GM08714 (cell line): ENCODE data around the gene LYSMD1.

Source experiments
- H3K4me3 ChIP-seq: fragments of 200-500 bp; sonication (Bioruptor generic); 2 replicates; pipeline ENCODE4 v1.5.1; 2014; ENCODE audit warnings: mild to moderate bottlenecking, low read length, inconsistent platforms
- ZNF274 ChIP-seq: IDR thresholded peaks from 2 replicates; pipeline ENCODE4 v1.6.1; 2012; ENCODE audit warnings: mild to moderate bottlenecking, low read depth, low read length

LYSMD1 gene

GRCh38 chr1:151135433-151136385, 30.0 kb downstream of the LYSMD1 start:
- H3K4me3 ChIP-seq = no peak overlapping the region
- TF ChIP-seq ZNF274 = no peak

- H3K4me3 ChIP-seq = no peak overlapping the region
- no peak for TF ChIP-seq ZNF274
These were observed 30.7 kb downstream of the LYSMD1 start for GRCh38 chr1:151134991-151135390.

- no peak overlapping the region for H3K4me3 ChIP-seq
- no peak for TF ChIP-seq ZNF274
These were observed 31.3 kb downstream of the LYSMD1 start for GRCh38 chr1:151134396-151134795.

- no peak for TF ChIP-seq ZNF274
- H3K4me3 ChIP-seq = no peak overlapping the region
These were observed 32.5 kb downstream of the LYSMD1 start for GRCh38 chr1:151133018-151133806.

- no peak overlapping the region for H3K4me3 ChIP-seq
- no peak for TF ChIP-seq ZNF274
These were observed 33.2 kb downstream of the LYSMD1 start for GRCh38 chr1:151132335-151133017.

- TF ChIP-seq ZNF274 = no peak
These were observed 33.9 kb downstream of the LYSMD1 start for GRCh38 chr1:151131701-151132334.

GRCh38 chr1:151130987-151131586, 34.6 kb downstream of the LYSMD1 start:
- H3K4me3 ChIP-seq = peak overlapping the region; percentile 18; the same call in 1 of the 2 replicates
- TF ChIP-seq ZNF274 = no peak

More at GRCh38 chr1:151131701-151132334, 33.9 kb downstream of the LYSMD1 start:
- peak overlapping the region; percentile 18; the same call in 1 of the 2 replicates for H3K4me3 ChIP-seq

GRCh38 chr1:151128800-151129199, 36.9 kb downstream of the LYSMD1 start:
- no peak overlapping the region for H3K4me3 ChIP-seq

GRCh38 chr1:151124763-151125403, 40.8 kb downstream of the LYSMD1 start:
- TF ChIP-seq ZNF274 = no peak
- H3K4me3 ChIP-seq = no peak overlapping the region

More at GRCh38 chr1:151128800-151129199, 36.9 kb downstream of the LYSMD1 start:
- no peak for TF ChIP-seq ZNF274

- H3K4me3 ChIP-seq = no peak overlapping the region
- TF ChIP-seq ZNF274 = no peak
These were observed 51.8 kb downstream of the LYSMD1 start for GRCh38 chr1:151113877-151114276.
